HAP-1 (cell line): ENCODE results near the gene DUOX2.

Experiments used
- DNase-seq, 2 experiments: peaks; one replicate each; pipeline ENCODE4 v3.0.0-alpha.2; 2016 to 2020; ENCODE audit warnings: low spot score in 2 of 2
- H3K27me3 ChIP-seq: fragments of 250-450 bp; sonication (Bioruptor Pico); 2 replicates; pipeline ENCODE4 v1.5.1; 2020; ENCODE audit warnings: low read depth, mild to moderate bottlenecking, moderate library complexity
- H3K36me3 ChIP-seq: fragments of 250-450 bp; sonication (Bioruptor Pico); replicated peaks from 2 replicates; pipeline ENCODE4 v1.5.1; 2020; ENCODE audit warnings: mild to moderate bottlenecking
- H3K4me1 ChIP-seq: fragments of 250-450 bp; sonication (Bioruptor Pico); 2 replicates; pipeline ENCODE4 v1.5.1; 2020; ENCODE audit warnings: mild to moderate bottlenecking
- H3K4me3 ChIP-seq: fragments of 250-450 bp; sonication (Bioruptor Pico); 2 replicates; pipeline ENCODE4 v1.5.1; 2020; ENCODE audit warnings: mild to moderate bottlenecking, moderate library complexity
- H3K9me3 ChIP-seq: fragments of 250-450 bp; sonication (Bioruptor Pico); 2 replicates; pipeline ENCODE4 v1.5.1; 2020; ENCODE audit warnings: mild to moderate bottlenecking, moderate library complexity
- in situ Hi-C: fragments of 300-500 bp; cut with MboI; formaldehyde crosslinking; loops from 3 replicates; pipeline ENCODE4 v1.14.3; 2020; ENCODE audit warnings: low sequenced_read_pairs, inconsistent platforms, mixed read lengths

Gene DUOX2

DNA sequence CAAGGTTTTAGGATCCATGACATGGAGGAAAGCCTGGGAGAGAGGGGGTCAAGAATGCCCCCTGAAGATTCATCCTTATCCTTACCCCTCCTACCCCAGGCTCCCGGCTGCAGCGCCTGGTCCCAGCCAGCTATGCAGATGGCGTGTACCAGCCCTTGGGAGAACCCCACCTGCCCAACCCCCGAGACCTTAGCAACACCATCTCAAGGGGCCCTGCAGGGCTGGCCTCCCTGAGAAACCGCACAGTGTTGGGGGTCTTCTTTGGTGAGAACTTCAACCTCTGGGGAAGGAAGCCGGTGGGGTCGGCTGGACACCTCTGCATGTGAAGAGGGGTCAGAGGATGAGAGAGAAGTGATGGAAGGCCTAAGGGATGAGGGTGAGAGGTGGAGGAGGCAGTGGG, 20.1 kb upstream of the DUOX2 start:
- H3K9me3 ChIP-seq = no peaks in the 10 kb centered on the region
- H3K36me3 ChIP-seq = no peaks in the 10 kb centered on the region
- DNase-seq = no peak
- in situ Hi-C loops = no loop called here
- H3K27me3 ChIP-seq = no peaks in the 10 kb centered on the region
- H3K4me1 ChIP-seq = no peaks in the 10 kb centered on the region
- H3K4me3 ChIP-seq = no peak overlapping the region

DNA sequence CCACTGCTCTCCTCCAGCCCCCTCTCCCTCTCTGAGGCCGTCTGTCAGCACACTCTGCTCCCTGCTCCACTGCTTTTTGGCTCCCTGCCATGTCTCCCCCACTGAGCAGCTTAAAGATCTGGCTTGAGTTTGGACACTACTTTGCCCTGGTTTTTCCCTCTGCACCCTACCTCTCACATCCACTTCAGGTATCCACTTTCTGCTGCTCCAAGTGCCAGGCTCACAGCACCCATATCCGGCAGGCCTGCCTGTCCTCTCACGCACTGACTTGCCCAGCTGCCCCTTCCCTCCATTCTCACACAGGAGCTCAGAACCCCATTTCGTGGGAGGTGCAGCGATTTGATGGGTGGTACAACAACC, 19.6 kb upstream of the DUOX2 start:
- Histone ChIP-seq H3K4me1 (no peaks in the 10 kb centered on the region), H3K36me3 (no peaks in the 10 kb centered on the region), H3K4me3 (no peak overlapping the region), H3K9me3 (no peaks in the 10 kb centered on the region), H3K27me3 (no peaks in the 10 kb centered on the region)
- in situ Hi-C loops = no loop called here
- no peak for DNase-seq

DNA sequence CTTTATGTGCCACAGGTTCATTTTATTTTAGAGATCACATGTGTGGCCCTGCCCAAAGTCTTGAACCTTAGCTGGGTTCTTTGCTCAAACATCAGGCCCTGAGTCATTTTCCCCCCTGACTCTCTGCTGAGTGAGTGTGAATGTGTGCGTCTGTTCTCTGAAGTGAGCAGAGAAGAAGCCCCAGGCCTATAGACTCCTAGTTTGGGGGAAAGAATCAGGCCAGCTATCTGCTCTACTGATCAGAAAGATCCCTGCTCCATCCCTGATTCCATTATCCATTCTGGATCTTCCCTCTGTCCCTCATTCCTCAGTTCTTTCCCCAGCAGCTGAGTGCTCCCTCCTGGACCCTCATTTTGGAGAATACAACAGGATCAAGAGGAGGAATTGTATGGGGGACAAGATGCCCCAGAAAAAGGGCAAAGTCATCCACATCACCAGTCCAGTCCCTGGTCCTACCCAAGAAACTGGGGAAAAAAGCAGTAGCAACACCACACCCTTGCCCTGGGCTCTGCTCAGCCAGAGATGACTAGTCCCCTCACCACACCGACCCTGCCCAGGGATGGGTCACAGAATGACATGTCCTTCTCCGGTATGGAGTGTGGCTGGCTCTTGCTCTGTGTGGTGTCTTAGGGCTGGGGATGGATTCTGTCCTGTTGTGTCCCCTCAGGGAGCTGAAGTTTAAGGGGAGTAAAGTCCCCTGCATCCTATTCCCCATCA, 19.0 kb upstream of the DUOX2 start:
- H3K36me3 ChIP-seq = no peaks in the 10 kb centered on the region
- no peak for DNase-seq
- H3K4me1 ChIP-seq = no peaks in the 10 kb centered on the region
- H3K4me3 ChIP-seq = no peak overlapping the region
- 0 out of 2 replicates have a peak, but pooled peaks cover under 1% of the 10 kb centered on the region for H3K27me3 ChIP-seq
- in situ Hi-C loops = no loop called here
- no peaks in the 10 kb centered on the region for H3K9me3 ChIP-seq

DNA sequence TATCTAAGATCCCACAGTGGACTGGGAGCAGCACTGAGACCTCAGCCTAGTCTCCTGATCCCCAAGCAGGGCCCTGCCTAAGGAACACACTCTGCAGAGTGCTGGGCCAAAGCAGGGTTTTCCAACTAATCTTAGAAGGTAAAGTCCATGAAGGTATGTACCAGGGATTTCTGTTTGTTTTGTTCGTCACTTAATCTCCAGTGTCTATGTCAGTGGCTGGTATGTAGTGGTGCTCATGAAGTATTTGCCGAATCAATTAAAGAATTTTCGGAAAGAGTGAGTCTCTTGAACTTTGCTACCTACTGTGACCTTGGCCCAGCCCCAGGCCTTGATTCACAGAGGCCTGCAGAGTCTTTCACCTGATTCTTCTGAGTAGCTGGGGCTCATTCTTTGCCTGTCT, 17.5 kb upstream of the DUOX2 start:
- in situ Hi-C loops = no loop called here
- no peak for DNase-seq
- Histone ChIP-seq H3K4me1 (no peaks in the 10 kb centered on the region), H3K4me3 (no peak overlapping the region), H3K27me3 (0 out of 2 replicates have a peak, but pooled peaks cover 4% of the 10 kb centered on the region), H3K36me3 (no peaks in the 10 kb centered on the region), H3K9me3 (no peaks in the 10 kb centered on the region)

DNA sequence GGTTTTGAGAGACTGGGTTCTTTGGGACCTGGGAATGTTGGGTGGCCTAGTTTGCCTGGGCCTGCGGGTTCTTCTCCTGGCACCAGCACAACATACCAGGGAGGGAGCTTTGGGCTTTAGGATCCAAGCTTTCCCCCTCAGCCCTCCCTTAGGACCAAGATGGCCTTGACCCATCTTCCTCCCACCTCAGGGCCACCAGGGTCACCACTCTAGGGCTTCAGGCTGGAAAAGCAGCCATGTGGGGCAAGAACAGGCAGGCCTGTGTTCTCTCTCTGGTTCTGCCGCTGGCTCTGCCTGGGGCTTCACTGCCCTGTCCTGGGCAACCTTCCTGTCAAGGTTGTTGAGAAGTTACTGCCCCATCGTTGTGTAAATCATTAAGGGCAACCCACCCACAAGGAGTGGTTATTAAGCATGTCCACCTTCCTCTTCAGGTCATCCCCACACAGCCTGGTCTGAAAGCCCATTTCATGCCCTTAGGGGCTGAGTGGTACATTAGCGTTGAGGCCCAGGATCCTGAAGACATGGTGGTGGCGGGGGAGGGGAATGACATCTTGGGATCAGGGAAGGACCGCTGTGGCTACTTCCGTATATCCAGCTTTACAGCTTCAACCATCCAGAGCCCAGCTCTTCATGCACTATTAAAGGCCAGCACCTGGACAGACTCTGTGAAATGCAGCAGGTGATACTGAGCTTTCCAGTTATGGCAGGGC, 16.5 kb upstream of the DUOX2 start:
- in situ Hi-C loops = no loop called here
- H3K4me3 ChIP-seq = no peak overlapping the region
- H3K36me3 ChIP-seq = no peaks in the 10 kb centered on the region
- no peaks in the 10 kb centered on the region for H3K4me1 ChIP-seq
- no peaks in the 10 kb centered on the region for H3K9me3 ChIP-seq
- 0 out of 2 replicates have a peak, but pooled peaks cover 10% of the 10 kb centered on the region for H3K27me3 ChIP-seq
- no peak for DNase-seq

DNA sequence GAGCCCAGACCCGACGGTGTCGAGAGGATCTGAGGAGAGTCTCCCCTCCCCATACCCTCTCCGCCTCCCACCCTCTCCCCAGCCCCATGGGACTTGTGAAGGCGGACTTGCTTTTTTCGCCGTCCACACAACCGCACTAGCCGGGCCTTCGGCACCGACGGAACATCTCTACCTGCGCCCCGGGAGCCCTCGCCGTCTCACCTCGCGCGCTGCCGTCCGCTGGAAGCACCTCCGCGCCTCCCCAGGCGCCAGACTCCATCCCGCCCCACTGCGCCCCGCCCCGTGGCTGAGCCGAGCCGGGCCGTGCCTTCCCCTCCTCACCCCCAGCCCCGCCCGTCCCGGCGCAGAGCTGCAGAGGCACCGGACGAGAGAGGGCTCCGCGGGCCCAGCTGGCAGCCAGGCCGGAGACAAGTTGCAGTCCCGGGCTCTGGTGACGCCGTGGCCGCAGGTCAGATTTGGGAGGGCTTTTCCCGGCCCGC, 15.7 kb upstream of the DUOX2 start, which contains the start of the genes DUOX1 and DUOXA1:
Gene DUOX1, plus strand, starts transcription at position 344 of the 479 bp plus-strand sequence. CDS start 1,973 bp downstream, outside the sequence.
Gene DUOXA1, minus strand, starts transcription at position 229 of the 479 bp plus-strand sequence. CDS start 6,865 bp downstream, outside the sequence.
- Histone ChIP-seq H3K9me3 (no peaks in the 10 kb centered on the region), H3K4me3 (no peak within 1 kb of the TSS), H3K27me3 (0 out of 2 replicates have a peak, but pooled peaks cover 10% of the 10 kb centered on the region), H3K36me3 (no peaks in the 10 kb centered on the region), H3K4me1 (no peaks in the 10 kb centered on the region)
- in situ Hi-C loops = no loop called here
- DNase-seq = no peak

DNA sequence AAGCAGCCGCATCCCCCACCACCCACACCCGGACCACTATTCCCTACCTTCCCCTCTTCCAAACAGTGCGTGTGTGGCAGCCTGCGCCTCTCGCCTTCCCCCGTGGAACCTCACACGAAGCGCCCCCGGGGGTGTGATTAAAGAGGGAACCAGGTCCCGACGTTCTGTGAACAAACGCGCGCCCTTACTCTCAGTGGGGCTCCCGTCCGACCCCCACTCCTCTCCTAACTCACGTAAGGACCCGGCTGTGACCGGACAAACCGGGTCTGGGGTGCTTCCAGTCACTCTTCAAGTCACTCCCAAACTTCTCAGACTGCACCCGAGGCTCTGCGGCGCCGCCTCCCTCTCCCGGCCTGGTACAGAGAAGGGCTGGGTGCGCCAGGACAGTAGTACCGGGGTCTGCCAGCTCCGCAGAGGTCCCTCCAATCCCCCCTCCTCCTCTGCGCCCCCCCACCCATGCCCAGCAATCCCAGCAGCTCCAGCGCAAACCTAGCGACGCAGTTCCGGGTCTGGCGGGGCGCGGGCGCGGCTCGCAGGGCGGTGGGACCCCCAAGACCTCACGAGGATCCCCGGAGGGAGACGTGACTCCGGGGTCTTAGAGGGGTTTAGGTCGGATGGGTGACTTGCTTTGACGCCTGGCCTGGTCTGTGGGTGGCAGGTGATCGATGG, 15.1 kb upstream of the DUOX2 start:
- Histone ChIP-seq H3K36me3 (no peaks in the 10 kb centered on the region), H3K4me3 (no peak overlapping the region), H3K27me3 (peaks cover 12% of the 10 kb centered on the region; the same call in 1 of the 2 replicates), H3K4me1 (no peaks in the 10 kb centered on the region), H3K9me3 (no peaks in the 10 kb centered on the region)
- DNase-seq = no peak
- in situ Hi-C loops = no loop called here

DNA sequence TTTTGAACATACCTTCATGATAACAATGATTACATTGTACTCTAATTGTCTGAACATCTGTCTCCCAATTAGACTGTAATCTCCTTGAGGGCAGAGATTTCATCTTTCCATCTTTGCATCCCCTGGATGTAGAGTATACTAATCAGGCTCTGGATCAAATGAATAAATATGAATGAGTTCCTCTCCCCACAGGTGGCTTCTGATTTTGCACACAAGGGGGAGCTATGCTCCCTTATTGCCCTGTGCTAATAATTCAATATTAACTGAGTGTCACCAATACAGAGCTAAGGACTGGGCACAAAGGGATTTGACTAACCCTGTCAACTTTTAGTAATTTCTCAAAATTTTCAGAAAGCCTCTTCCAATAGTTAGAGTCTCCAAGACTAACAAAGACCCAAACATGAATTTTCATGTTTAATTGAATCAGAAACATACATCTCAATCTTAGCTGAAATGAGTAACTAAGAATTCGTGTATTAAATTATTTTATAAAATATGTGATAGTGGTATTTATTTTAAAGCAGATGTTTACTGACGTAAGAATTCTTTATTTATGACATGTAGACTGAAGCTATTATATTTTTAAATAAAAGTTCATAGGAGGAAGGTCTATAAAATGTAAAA, 12.7 kb upstream of the DUOX2 start:
- Histone ChIP-seq H3K4me3 (no peak overlapping the region), H3K9me3 (no peaks in the 10 kb centered on the region), H3K27me3 (peaks cover 24% of the 10 kb centered on the region), H3K36me3 (no peaks in the 10 kb centered on the region), H3K4me1 (no peaks in the 10 kb centered on the region)
- in situ Hi-C loops = no loop called here
- peak; percentile 24 to 52 for DNase-seq

DNA sequence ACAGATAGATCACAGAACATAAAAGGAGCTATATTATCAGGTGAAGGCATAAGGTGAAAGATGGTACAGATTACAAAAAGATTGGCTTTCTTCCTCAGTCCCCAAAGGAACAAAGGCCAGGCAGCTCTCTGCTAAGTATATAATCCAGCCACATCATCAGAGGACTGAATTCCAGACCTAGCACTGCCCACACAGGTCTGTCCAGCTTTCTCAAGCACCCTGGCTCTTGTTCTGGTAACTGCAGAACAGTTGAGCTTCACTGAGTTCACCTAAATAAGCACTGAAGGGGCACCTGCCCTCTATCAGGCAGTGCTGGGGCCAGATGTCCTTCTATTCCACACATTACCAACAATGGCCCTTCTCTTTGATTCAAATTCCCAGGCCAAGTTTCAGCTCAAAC, 9.4 kb upstream of the DUOX2 start:
- H3K4me3 ChIP-seq = no peak overlapping the region
- in situ Hi-C loops = no loop called here
- no peak for DNase-seq
- no peaks in the 10 kb centered on the region for H3K4me1 ChIP-seq
- H3K27me3 ChIP-seq = peaks cover 26% of the 10 kb centered on the region
- no peaks in the 10 kb centered on the region for H3K36me3 ChIP-seq
- H3K9me3 ChIP-seq = no peaks in the 10 kb centered on the region

DNA sequence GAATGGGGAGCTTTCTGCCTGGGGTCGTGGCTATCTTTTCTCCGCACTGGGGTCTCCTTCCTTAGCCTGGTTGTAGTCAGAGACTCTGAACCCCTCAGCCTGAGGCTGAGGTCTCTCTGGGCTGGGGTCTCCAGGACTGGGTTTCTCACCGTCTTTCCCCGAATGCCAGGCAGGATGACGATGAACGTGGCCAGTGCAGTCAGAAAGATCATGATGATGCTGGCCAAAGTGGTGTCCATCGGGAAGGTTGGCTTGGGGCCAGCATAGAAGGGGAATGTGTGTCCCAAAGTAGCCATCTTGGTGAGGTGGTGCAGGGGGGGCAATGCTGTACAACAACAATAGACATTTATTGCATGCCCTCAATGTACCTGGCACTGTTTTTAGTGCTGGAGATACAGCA, 8.7 kb upstream of the DUOX2 start:
- Histone ChIP-seq H3K36me3 (no peaks in the 10 kb centered on the region), H3K27me3 (peaks cover 22% of the 10 kb centered on the region), H3K4me3 (no peak overlapping the region), H3K9me3 (no peaks in the 10 kb centered on the region), H3K4me1 (peaks cover 2% of the 10 kb centered on the region)
- in situ Hi-C loops = no loop called here
- DNase-seq = no peak

DNA sequence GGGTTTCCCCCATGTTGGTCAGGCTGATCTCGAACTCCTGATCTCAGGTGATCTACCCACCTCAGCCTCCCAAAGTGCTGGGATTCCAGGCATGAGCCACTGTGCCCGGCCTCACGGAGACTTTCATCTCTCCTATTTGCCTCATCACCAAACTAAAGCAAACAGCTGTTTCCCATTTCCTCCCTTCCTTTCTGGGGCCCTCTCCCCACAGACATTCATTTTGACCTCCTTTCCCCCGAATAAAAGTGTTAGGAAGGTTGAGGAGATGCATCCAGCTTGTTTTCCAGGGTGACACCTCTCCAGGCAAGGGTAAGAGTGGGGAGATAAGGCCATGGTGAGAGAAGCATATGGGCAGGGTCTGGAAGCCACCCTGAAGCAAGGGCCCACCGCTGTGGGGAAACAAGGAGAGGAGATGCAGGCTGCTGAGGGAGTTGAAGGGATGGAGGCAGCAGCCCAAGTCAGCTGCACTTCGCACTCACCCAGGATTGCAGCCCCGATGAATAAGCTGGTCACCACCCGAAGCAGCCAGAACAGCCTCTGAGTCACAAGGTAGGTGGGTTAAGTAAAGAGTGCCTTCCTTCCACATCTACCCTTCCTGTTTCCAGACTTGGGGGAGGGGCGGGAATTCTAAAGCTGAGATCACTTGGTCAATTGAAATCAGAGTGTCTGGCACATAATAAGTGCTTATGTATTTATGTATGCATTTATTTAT, 7.9 kb upstream of the DUOX2 start:
- H3K4me1 ChIP-seq = peaks cover 3% of the 10 kb centered on the region
- peaks cover 22% of the 10 kb centered on the region for H3K27me3 ChIP-seq
- no peaks in the 10 kb centered on the region for H3K36me3 ChIP-seq
- H3K4me3 ChIP-seq = no peak overlapping the region
- DNase-seq = no peak
- H3K9me3 ChIP-seq = no peaks in the 10 kb centered on the region
- in situ Hi-C loops = no loop called here

DNA sequence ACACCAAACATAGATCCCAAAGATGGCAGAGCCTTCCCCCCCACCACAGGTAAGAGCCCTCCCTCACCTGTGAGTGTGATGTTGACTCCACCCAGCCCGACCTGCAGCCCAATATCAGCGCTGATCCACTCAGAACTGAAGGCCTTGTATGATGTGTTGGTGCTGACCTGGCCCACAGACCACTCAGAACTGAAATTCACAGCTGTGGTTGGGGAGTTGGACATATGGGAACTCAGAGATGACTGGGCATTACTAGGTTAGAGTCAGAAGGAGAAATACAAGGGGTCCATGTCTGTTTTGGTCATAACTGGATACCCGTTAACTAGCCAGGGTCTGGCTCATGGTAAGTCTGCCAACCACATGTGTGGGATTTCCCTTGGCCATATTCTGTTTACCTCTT, 7.0 kb upstream of the DUOX2 start:
- in situ Hi-C loops = no loop called here
- no peaks in the 10 kb centered on the region for H3K36me3 ChIP-seq
- H3K27me3 ChIP-seq = peaks cover 25% of the 10 kb centered on the region
- peaks cover 3% of the 10 kb centered on the region for H3K4me1 ChIP-seq
- no peaks in the 10 kb centered on the region for H3K9me3 ChIP-seq
- H3K4me3 ChIP-seq = no peak overlapping the region
- DNase-seq = no peak
